SK-N-SH (cell line): ENCODE measurements around the gene USP17L28.

Experiments used
- CHD2 ChIP-seq: fragments of 150-350 bp; IDR thresholded peaks from 2 replicates; pipeline ENCODE4 v1.6.1; 2018; ENCODE audit warnings: low read length; ENCODE audit not compliant: partially characterized antibody
- ELF1 ChIP-seq: IDR thresholded peaks from 2 replicates; pipeline ENCODE4 v1.4.0; 2012
- EP300 ChIP-seq, 2 experiments: IDR thresholded peaks; 2 replicates each; pipeline versions ENCODE4 v1.4.0 to v1.6.1; 2012; ENCODE audit warnings: borderline replicate concordance in 1 of 2, low read depth in 1 of 2, low read length in 1 of 2
- FOSL2 ChIP-seq: IDR thresholded peaks from 2 replicates; pipeline ENCODE4 v1.4.0; 2012; ENCODE audit warnings: low read depth, mild to moderate bottlenecking, moderate library complexity, borderline replicate concordance
- JUND ChIP-seq: IDR thresholded peaks from 2 replicates; pipeline ENCODE4 v1.4.0; 2012
- MEF2A ChIP-seq: IDR thresholded peaks from 2 replicates; pipeline ENCODE4 v1.4.0; 2012; ENCODE audit warnings: low read depth, borderline replicate concordance
- POLR2AphosphoS5 ChIP-seq: IDR thresholded peaks from 2 replicates; pipeline ENCODE4 v1.6.1; 2012; ENCODE audit warnings: low read depth, low read length
- RAD21 ChIP-seq: IDR thresholded peaks from 2 replicates; pipeline ENCODE4 v1.6.1; 2012; ENCODE audit warnings: mild to moderate bottlenecking, low read length
- RFX5 ChIP-seq: IDR thresholded peaks from 2 replicates; pipeline ENCODE4 v1.6.1; 2012; ENCODE audit warnings: mild to moderate bottlenecking, improper control_type of control experiment, low read length
- TAF1 ChIP-seq: IDR thresholded peaks from 2 replicates; pipeline ENCODE4 v1.6.1; 2012; ENCODE audit warnings: low read depth, mild to moderate bottlenecking, low read length, moderate library complexity, borderline replicate concordance
- TF ChIP-seq, protein P1 (sequence below): fragments of 200-600 bp; sonication (generic); IDR thresholded peaks from 2 replicates; pipeline ENCODE4 v1.6.1; 2017; ENCODE audit warnings: antibody characterized with exemption, mild to moderate bottlenecking, moderate library complexity
- TF ChIP-seq, protein P2 (sequence below): IDR thresholded peaks from 2 replicates; pipeline ENCODE4 v1.4.0; 2012; ENCODE audit warnings: low read depth
- TF ChIP-seq, protein P3 (sequence below): IDR thresholded peaks from 2 replicates; pipeline ENCODE4 v1.4.0; 2012; ENCODE audit warnings: low read depth, borderline replicate concordance

DNA sequence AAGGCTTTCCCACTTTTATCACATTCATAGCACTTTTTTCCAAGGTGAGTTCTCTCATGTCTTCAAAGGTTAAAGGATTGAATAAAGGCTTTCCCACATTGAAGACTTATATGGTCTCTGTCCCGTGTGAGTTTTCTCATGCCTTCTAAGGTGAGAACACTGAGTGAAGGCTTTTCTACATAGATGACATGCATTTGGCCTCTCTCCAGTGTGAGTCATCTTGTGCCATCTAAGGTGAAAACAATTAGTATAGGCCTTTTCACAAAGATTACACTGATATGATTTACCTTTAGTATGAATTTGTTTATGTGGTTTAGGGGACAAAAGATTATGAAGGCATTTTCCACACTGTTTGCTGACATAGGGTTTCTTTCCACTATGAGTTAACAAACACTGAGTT lies 35.4 kb downstream of the USP17L28 start:
- TF ChIP-seq, protein P1, sequence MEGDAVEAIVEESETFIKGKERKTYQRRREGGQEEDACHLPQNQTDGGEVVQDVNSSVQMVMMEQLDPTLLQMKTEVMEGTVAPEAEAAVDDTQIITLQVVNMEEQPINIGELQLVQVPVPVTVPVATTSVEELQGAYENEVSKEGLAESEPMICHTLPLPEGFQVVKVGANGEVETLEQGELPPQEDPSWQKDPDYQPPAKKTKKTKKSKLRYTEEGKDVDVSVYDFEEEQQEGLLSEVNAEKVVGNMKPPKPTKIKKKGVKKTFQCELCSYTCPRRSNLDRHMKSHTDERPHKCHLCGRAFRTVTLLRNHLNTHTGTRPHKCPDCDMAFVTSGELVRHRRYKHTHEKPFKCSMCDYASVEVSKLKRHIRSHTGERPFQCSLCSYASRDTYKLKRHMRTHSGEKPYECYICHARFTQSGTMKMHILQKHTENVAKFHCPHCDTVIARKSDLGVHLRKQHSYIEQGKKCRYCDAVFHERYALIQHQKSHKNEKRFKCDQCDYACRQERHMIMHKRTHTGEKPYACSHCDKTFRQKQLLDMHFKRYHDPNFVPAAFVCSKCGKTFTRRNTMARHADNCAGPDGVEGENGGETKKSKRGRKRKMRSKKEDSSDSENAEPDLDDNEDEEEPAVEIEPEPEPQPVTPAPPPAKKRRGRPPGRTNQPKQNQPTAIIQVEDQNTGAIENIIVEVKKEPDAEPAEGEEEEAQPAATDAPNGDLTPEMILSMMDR = no peak
- no peak for TF ChIP-seq POLR2AphosphoS5
- no peak for TF ChIP-seq CHD2
- no peak for TF ChIP-seq EP300 (IDR thresholded peaks at IDR 0.05; ENCODE audit: borderline replicate concordance in 1 of 2, low read depth in 1 of 2, low read length in 1 of 2)
- no peak for TF ChIP-seq ELF1
- TF ChIP-seq, protein P2, sequence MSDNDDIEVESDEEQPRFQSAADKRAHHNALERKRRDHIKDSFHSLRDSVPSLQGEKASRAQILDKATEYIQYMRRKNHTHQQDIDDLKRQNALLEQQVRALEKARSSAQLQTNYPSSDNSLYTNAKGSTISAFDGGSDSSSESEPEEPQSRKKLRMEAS = no peak
- TF ChIP-seq, protein P3, sequence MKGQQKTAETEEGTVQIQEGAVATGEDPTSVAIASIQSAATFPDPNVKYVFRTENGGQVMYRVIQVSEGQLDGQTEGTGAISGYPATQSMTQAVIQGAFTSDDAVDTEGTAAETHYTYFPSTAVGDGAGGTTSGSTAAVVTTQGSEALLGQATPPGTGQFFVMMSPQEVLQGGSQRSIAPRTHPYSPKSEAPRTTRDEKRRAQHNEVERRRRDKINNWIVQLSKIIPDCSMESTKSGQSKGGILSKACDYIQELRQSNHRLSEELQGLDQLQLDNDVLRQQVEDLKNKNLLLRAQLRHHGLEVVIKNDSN = no peak
- TF ChIP-seq RFX5 = no peak
- TF ChIP-seq FOSL2 = no peak
- no peak for TF ChIP-seq RAD21
- no peak for TF ChIP-seq JUND
- no peak for TF ChIP-seq MEF2A
- TF ChIP-seq TAF1 = no peak
